GM18858 (cell line): Measurements from ENCODE around the gene SCAMP4.

ENCODE experiments used
- ATAC-seq: cut with Tn5 transposase; IDR thresholded peaks from one replicate; pipeline ENCODE4 v1.9.1; 2021; ENCODE audit not compliant: unreplicated experiment

SCAMP4 gene

DNA sequence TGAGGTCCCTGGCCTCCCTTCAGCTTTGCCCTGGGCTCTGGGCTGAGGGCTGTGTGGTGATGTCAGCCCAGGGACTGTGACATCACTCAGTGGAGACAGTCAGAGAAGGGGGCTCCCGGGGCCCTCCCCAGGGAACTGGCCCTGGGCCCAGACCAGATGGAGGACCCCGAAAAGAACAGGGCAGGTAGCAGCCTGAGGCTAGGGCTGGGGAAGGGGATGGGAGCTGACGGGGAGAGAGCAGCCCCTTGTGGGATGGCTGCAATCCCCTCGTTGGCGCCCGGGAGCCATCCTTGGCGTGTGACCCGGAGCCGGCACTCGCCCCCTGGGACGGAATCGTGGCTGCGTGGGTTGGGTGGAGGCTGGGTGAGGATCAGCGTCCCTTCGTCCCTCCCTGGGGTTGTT is 49.3 kb downstream of the SCAMP4 start:
- no peak for ATAC-seq

DNA sequence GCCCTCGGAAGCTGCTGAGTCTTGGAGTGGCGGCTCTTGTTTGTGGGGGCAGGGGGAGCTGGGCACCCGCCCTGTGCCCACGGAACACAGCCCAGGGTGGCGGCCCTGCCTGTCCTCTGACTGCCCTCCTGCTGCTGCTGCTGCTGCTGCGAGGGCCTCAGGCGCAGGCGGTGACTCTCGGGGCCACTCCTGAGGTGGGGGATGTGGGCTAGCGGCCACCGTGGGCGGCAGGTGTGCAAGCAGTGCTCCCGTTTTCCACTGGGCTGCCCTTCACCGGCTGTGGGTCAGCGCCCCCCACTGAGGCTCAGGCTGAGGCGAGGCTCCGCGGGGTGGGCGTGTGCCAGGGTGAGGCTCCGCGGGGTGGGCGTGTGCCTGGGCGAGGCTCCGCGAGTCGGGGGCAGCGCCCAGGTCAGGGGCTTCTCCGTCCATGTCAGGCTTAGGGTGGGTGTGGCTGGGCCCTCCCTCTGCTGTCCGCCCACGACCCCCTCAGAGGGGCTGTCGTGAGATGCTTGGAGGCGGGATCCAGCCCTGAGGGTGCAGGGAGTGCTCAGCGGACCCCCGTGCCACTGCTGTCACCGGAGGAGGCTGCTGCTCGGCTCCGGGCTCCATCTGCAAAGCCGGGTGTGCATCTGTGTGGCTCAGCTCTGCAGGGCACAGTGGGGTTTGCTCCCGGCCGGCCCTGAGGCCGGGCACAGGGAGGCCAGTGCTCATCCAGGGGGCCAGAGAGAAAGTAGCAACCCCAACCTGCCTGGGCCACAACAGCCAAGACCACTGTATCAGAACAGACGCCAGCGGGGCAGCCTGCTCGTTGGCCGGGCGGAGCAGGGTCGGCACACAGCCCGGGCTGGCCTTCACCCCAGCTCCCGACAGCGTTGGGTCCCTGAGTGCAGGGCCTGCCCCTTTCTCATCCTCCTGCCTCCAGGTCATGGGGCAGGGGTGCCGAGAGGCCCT is 50.2 kb downstream of the SCAMP4 start:
- ATAC-seq: no peak

DNA sequence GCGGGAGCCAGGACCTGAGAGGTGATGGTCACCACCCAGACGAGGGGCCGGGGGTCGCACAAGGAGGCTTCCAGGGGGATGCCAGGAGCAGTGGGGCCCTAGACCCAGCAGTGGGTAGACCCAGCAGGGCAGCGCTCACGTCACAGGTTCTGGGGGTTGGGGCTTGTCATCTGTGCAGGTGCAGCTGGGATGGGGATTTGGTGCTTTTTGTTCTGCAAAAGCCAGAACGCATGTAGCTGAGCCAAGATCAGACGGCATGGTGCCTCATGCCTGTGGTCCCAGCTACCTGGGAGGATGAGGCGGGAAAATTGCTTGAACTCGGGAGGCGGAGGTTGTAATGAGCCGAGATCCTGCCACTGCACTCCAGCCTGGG is 50.9 kb downstream of the SCAMP4 start:
- no peak for ATAC-seq

DNA sequence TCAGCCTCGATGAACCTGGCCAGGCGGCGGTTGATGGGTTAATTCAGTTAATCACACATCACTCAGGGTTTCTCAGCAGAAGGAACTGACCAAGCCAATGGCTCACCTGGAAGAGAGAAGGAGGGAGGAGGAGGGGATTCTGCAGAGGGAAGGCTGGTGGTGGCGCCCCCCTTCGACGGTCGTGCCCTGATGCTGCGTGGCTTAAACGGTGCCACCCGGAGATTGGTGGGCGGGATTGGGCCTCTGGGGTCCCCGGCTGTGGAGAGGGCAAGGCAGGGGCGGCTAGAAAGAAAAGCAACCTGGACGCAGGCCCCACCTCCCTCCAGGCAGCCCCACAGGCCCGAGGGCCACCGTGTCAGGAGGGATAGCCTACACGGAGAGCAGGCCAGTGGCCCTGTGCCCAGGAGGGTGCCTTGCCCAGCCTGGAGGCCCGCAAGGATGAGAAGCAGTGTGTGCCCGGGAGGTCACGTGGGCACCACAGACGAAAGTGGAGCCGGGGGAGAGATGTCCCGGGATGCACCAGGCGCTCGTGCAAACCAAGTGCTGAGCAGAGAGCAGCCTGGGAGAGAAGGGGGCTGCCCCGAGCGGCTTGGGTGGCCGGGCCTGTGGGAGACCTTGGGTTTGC is 51.8 kb downstream of the SCAMP4 start:
- ATAC-seq: no peak

DNA sequence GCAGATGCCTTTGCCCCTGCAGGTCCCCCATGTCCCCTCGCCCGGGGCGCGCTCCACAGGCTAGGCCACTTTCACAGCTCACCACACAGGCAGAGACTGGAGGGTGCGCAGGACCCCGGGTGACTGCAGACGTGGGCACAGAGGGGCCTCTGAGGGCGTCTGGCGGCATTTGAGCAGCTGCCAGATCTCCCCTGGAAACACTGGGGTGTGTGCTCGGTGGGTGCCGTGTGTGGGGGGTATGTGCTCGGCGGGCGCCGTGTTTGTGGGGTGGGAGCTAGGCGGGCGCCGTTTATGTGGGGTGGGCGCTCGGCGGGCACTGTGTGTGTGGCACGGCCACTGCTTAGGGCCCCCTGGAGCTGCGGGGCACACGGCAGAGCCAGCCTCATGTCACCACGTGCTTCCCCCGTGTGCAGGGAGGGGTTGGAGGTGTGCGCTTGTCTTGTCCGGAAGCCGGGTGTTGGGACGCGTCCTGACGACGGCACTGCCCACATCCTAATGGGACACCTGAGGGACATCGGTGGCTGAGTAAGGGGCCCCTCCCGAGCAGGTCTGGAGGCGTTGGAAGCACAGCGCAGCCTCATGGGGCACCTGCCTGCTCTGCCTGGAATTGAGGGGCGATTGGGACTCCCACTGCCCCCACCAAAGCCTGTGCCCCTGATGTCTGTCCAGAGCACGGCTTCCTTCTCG is 52.5 kb downstream of the SCAMP4 start:
- ATAC-seq: no peak

DNA sequence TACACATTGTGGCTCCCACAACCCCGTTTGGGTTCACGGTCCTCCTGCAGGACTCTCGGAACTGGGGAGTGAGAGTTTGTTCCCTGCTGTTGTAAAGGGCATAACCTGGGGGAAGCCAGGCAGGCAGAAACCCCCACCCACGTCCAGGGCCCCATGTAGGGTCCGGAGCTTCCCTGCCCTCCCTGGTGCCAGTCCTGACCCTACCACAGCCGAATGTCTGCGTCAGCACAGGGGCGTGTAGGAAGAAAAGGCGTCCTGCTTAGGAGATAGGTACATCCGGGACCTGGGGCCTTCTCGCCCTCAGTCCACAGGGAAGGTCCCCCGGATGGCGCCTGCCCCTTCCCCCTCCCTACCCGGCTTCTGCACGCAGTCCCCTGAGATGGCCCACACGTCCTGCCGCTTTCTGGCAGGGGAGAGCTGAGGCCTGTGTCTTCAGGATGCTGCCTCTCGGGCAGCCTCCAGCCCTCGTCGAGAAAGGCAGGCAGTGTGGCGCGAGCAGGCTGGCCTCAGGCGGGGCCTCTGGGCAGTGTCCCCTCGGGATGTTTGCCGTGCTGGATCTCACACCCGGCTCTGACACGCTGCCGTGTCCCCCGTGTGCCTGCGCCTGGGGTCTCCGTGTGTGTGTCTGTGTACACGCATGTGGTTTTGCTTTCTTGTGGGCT is 54.9 kb downstream of the SCAMP4 start:
- no peak for ATAC-seq

DNA sequence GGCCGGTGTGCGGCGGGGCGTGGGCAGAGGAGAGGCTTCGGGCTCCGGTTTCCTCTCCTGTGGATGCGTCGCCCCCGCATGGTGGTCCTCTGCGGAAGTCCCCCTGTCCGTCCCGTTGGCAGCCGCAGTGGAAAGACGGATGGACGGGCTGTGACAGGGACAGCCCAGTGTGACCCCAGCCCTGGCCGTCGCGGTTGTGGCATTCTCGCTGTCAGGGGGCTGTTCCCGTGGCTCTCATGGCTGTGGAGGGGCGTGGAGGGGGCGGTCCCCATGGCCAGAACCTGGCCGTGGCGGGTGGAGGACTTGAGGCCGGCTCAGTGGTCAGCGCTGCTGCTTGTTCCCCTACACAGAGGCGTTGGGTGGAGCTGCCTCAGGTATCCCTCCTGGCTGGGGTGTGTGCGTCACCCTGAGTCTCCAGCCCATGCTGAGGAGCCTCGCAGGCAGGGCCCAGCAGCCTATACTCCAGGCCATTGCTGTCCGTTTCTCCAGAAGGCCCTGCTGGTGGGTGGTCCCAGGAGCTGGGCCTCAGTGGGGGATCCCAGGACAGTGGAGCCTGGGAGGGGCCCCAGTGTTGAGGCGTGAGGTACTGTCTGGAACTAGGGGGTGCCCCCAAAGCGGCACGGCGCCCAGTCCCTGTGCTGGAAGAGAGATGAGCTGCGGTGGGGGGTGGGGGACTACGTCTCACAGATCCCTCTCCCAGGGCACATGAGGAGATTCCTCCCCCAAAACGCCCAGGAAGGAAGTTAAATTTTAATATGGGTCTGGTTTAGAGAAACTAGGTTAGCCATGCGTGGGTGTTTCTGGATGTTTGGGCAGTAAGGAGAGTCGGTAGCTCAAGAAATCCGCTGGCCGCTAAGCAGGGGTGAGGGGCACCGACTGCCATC is 56.0 kb downstream of the SCAMP4 start:
- no peak for ATAC-seq

DNA sequence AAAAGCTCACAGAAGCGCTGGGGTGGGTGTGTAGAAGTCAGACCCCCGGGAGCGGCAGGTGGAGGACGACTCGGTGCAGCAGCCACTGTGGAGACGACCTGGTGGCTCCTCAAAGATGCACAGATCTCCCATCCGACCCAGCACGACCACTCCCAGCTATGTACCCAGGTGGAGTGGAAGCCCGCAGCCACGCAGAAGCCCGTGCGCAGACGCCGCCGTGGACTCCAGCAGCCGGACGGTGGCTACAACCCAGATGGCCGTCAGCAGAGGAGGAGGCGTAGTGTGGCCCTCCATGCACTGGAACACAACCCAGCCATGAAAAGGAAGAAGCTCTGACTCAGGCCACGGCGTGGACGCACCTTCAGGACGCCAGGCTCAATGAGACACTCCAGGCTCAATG is 57.5 kb downstream of the SCAMP4 start:
- ATAC-seq: no peak

DNA sequence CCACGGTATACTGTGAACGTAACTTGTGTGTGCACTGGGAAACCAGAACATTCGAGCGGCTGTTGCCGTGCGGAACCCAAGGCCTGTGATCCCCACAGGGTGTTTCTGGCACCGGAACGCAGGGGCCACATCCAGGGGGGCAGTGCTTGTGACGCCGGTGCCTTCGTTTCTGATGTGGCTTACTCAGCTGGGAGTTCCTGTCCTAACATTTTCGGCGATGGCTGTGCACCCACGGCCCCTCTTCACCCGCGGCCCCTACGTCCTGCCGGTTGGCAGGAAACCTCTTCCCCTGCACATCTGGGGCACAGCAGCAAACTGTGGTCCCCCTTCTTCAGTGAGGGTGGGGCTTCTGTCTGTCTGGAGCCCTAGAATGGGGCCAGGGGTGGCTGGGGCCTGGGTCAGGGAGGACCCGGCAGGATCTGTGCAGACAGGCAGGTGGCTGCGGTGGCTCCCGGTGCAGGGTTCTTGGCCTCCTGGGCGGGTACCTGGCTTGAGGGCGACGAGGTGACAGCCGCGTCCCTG is 61.9 kb downstream of the SCAMP4 start:
- ATAC-seq: no peak

DNA sequence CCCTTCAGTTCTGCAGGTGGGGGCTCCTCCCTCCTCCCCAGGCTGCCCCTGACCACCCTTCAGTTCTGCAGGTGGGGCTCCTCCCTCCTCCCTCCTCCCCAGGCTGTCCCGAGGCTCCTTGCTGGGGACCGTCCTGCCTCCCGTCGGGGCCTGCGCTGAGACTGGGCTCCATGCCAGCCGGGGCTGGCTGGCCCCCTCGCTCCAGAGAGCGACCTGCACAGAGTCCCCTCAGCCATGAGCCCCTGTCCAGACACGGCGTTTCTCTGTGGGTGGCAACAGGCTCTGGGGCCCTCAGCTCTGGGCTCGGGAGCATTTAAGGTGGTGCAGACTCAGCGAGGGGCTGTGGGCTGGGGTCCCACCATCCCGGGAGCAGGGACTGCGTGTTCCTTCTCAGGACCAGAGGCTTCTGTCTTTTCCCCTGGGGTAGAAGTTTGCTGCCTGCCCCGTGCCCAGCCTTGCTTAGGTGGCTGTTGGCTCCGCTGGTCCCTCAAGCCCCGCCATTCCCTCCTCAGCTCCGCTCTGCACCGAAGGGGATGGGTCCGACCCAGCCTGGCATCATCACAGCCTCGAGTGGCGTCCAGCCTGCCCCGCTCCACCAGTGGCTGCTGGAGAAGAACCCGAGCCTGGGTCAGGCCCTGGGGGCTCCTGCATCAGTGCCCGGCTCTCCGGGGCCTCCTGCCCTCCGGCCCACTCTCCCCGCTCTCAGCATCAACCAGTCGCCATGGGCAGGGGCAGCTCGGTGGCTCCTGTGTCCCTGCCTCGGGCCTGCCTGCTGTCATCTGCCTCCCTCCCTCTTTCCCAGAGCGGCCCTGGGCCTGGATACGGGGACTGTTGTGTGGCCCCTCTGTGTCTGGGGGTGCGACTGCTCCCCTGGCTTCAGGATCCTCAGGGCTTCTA is 63.3 kb downstream of the SCAMP4 start:
- ATAC-seq: no peak

DNA sequence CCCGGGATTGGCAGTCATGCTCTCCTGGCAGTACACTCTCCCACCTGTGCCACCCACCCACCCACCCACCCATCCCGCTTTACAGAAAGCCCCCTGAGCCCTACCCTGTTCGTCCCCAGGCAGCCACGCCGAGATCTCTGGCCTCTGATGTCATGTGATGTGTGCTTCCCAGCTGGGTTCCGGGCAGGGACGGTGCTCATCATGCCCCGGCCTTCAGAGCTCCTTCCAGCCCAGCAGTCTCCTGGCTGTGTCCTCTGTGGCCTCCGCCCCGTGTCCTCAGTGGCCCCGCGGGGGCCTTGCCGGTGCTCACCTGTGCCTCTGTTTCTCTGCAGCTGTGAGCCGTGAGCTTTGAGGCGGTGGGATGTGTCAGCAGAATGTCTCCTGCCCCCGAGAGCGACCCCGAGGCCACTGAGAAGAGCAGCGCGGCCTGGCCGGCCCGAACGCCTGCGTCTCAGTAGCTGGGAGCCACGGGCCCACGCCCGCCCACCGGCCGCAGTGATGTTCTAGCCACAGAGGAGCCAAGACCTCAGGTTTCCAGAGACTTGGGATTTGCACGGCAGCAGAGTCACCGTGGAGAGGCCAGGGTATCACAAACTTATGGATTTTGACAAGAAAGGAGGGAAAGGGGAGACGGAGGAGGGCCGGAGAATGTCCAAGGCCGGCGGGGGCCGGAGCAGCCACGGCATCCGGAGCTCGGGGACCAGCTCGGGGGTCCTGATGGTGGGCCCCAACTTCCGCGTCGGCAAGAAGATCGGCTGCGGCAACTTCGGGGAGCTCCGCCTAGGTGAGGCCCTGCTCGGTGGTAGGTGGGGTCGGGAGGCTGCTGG is 64.2 kb downstream of the SCAMP4 start:
- ATAC-seq: no peak

DNA sequence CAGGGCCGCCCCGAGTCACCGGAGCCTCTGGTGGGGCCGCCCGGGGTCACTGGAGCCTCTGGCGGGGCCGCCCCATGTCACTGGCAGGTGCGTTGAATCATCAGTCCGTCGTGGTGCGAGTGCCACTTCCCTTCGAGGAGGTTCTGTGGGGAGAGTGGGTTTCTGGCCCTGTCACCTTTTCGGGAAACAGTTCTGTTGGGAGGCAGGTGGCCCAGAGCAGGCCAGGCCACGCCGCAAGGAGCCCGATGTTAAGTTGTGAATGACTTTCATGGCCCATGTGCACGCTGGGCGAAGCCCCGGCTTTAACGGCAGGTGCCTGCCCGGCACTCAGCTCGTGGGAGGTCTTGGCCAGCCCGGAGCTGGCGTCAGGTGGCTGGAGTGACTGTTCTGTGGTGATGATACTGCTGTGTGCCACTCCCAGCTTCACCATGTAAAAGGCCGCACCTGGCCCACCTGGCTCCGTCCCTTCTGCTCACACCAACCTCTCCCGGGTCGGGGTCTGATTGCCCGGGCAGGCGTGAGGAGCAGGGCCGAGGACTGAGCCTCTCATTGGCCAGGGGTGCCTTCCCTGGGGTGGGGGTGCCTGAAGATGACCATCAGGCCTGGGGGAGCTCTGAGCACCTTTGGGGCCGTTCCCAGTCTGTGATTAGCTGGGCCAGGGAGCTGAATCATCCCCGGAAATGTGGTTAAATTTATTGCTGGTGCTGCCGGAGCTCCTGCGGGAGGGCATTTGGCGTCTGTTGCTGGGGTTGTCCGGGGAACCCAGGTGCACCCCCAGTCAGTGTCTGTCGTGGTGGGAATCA is 65.0 kb downstream of the SCAMP4 start:
- ATAC-seq: no peak

DNA sequence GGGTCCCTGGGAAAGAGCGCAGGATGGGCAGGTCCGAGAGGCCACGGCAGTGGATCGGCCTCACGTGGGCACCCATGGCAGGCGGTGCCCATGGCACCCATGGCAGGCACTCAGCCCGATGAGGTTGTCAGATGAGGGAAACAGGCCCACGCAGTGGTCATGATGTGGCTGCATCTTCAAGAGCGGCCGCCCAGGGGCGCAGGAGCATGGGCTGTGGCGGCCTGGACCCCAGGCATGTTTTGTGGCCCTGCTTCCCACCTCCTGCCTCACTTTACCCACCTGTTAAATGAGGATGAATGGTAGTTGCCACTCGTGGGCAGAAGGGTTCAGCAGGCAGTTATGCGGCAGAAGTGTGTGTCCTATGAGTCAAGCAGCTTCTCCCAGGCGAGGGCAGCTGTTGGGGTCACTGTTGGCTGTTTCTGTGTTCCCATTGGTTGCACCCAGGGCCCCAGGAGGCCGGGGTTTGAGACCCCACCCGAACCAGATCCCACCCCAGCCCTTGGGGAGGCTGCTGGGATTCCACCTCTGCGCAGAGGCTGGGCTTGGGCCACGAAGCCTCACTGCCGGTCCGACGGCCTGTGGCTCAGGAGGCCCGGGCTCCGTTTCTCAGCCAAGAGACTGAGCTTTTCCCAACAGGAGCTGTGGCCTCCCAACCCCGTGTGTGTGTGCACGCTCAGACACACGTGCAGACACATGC is 65.8 kb downstream of the SCAMP4 start:
- no peak for ATAC-seq

DNA sequence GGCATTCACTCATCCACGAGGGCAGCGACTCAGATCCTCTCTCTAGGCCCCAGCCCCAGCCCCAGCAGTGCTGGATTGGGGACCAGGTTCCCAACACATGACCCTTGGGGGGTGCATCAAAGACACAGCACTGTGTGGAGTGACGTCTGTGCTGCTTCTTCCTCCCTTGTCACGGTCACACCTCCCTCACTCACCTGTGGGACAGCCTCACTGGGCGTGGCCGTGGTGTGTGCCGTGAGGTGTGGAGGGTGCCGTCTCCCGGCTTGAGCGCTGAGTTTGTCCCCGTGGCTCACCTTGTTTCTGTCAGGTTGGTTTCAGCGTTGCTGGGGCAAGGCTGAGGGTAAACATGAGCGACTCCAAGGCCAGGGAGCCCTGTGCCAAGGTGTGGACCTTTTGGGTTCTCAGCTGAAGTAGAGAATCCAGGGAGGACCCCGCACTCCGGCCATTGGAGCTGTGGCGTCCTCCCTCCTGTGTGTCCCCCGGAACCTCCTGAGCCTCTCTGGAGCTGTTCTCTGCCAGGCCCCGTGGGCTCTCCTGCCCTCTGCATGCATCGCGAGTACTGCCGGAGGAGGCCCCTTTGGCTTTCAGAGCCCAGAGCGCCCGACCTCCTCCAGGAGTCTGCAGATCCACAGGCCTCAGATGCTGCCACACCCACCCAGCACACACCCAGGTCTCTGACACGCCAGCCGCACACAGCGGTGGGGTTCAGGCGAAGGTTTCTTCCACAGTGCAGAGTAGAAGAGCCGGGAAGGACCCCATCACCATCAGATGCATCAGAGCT is 69.4 kb downstream of the SCAMP4 start:
- ATAC-seq: no peak

DNA sequence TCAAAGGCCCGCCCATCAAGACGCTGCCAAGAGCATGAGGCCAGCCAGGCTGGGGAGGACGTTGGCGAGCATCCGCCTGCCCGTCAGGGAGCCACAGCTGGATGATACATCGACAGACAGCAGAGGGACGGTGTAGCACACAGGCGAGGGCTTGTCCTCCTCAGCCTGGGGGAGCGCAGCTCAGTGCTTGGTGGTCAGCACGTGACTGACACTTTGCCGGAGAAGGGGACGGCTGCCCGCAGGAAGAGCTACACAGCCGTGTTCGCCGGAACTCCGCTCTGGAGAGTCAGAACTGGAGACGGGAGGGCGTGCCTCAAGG is 69.9 kb downstream of the SCAMP4 start:
- ATAC-seq: no peak
